HEK293T (cell line): ENCODE data around the gene ERG.

ENCODE experiments used
- ARNT ChIP-seq: fragments of 450-650 bp; IDR thresholded peaks from 2 replicates; pipeline ENCODE4 v1.6.1; 2017; ENCODE audit warnings: mild to moderate bottlenecking
- BHLHE40 ChIP-seq: fragments of 450-650 bp; IDR thresholded peaks from 2 replicates; pipeline ENCODE4 v1.6.1; 2016; ENCODE audit warnings: mild to moderate bottlenecking, moderate library complexity, borderline replicate concordance
- CTBP1 ChIP-seq: fragments of 450-650 bp; IDR thresholded peaks from 2 replicates; pipeline ENCODE4 v1.6.1; 2016; ENCODE audit warnings: borderline replicate concordance
- ELF4 ChIP-seq: fragments of 450-650 bp; IDR thresholded peaks from 2 replicates; pipeline ENCODE4 v1.6.1; 2017; ENCODE audit warnings: antibody characterized with exemption
- FOXA1 ChIP-seq: fragments of 450-650 bp; IDR thresholded peaks from 2 replicates; pipeline ENCODE4 v1.6.1; 2016; ENCODE audit warnings: mild to moderate bottlenecking
- FOXK2 ChIP-seq: fragments of 450-650 bp; IDR thresholded peaks from 2 replicates; pipeline ENCODE4 v1.6.1; 2016; ENCODE audit warnings: mild to moderate bottlenecking
- FOXM1 ChIP-seq: fragments of 450-650 bp; IDR thresholded peaks from 2 replicates; pipeline ENCODE4 v1.6.1; 2017; ENCODE audit warnings: mild to moderate bottlenecking, borderline replicate concordance
- HDGF ChIP-seq: fragments of 450-650 bp; IDR thresholded peaks from 2 replicates; pipeline ENCODE4 v1.6.1; 2017; ENCODE audit warnings: antibody characterized with exemption, borderline replicate concordance
- L3MBTL2 ChIP-seq: fragments of 450-650 bp; conservative IDR thresholded peaks from 2 replicates; pipeline ENCODE4 v1.6.1; 2016; ENCODE audit warnings: mild to moderate bottlenecking
- LEF1 ChIP-seq: fragments of 450-650 bp; IDR thresholded peaks from 2 replicates; pipeline ENCODE4 v1.6.1; 2017; ENCODE audit warnings: mild to moderate bottlenecking, borderline replicate concordance
- NFRKB ChIP-seq: fragments of 450-650 bp; IDR thresholded peaks from 2 replicates; pipeline ENCODE4 v1.6.1; 2016; ENCODE audit warnings: mild to moderate bottlenecking, moderate library complexity
- SP1 ChIP-seq: fragments of 450-650 bp; IDR thresholded peaks from 2 replicates; pipeline ENCODE4 v1.6.1; 2017
- ZNF384 ChIP-seq: fragments of 450-650 bp; IDR thresholded peaks from 2 replicates; pipeline ENCODE4 v1.6.1; 2016
- TF ChIP-seq, protein P1 (sequence below): fragments of 450-650 bp; IDR thresholded peaks from 2 replicates; pipeline ENCODE4 v1.6.1; 2016

DNA sequence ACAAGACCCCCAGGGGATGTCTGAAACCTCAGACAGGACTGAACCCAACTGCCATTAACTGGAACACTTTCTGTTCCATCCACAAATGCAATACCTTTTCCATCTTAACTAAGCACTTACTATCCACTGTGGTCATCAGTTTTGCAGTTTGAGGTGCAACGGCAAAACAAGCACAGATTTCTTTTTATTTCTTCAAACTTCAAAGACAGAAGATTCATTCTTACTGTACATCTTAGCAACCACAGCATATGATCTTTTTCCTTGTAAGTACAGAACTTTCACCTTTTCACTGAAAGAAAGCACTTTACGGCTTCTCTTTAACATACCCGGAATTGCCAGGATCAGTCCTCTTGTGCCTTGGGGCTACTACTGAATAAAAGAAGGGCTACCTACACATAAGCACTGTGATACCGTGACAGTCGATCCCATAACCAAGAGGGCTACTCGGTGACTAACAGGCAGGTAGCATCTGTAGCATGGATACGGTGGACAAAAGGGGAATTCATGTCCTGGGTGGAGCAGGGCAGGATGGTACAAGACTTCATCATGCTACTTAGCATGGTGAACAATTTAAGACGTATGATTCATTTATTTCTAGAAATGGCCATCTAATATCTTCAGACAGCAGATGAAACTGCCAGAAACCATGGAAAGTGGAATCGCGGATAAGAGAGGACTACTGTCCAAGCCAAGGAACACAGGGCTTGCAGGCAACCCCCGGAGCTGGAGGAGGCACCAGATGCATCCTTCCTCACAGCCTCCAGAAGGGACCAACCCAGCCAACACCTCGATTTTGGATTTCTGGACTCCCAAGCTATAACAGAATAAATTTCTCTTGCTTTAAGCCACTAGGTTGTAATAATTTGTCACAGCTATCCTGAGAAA is 18.4 kb downstream of the ERG start:
- TF ChIP-seq LEF1 (no peak), ELF4 (no peak), CTBP1 (no peak), HDGF (no peak), FOXA1 (no peak), BHLHE40 (no peak), FOXM1 (no peak), NFRKB (no peak), SP1 (no peak), FOXK2 (no peak), L3MBTL2 (no peak), ZNF384 (no peak), ARNT (no peak)
- TF ChIP-seq, protein P1, sequence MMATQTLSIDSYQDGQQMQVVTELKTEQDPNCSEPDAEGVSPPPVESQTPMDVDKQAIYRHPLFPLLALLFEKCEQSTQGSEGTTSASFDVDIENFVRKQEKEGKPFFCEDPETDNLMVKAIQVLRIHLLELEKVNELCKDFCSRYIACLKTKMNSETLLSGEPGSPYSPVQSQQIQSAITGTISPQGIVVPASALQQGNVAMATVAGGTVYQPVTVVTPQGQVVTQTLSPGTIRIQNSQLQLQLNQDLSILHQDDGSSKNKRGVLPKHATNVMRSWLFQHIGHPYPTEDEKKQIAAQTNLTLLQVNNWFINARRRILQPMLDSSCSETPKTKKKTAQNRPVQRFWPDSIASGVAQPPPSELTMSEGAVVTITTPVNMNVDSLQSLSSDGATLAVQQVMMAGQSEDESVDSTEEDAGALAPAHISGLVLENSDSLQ: no peak
